Measurements from ENCODE around the gene MAPK4.
"Not testable (repeated sequence)": the region's sequence is repeated elsewhere in the genome, so short reads cannot be mapped to it uniquely, and the experiment has no call there.

The MAPK4 gene

DNA sequence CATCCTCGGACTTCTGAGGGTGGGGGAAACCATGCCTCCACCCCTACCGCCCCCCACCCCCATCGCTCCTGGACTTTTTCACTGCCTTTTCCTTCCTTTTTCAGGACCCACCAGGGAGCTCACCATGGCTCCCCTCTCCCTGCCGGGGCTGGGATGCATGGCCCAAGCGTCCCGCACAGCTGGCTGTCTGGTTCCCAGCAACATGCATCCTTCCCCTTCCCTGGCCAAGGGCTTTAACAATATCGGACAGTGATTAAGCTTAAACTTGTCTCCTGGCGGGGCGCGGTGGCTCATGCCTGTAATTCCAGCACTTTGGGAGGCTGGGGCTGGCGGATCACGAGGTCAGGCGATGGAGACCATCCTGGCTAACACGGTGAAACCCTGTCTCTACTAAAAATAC lies 215.8 kb downstream of the MAPK4 start:
- Histone ChIP-seq H3K27ac (ENCODE audit: low read length) (no peak overlapping the region), H3K9me3 (ENCODE audit: control insufficient read depth in 1 of 2, low read length in 2 of 2) (no peaks in the 10 kb centered on the region), H3K27me3 (ENCODE audit: low read depth, low read length) (no peaks in the 10 kb centered on the region), H3K36me3 (ENCODE audit: control insufficient read depth in 1 of 2, insufficient read depth in 2 of 2, low read length in 2 of 2) (no peaks in the 10 kb centered on the region), H3K4me3 (ENCODE audit: low read depth in 1 of 2, low read length in 2 of 2) (no peak overlapping the region), H3K4me1 (ENCODE audit: control insufficient read depth in 1 of 2, insufficient read depth in 2 of 2, low read length in 2 of 2) (no peaks in the 10 kb centered on the region)

DNA sequence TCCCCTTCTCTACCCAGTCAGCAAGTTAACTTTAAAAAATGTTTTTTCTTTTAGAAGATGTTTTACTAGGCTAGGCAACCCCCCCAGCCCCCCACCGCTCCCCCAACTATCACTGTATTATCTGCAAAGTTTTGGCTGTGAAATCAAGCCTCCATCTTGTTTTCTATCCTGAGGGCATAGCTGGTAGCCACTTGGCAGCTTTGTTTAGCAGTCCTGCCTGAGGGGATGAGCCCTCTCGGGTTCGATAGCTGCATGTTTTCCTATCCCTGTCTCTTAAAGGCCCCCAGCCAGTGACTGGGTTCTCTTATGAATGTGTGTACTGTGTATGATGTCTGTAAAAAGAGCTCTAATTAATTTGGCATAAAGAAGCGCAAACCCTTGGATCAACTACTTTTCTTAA lies 216.5 kb downstream of the MAPK4 start:
- H3K9me3 ChIP-seq (ENCODE audit: control insufficient read depth in 1 of 2, low read length in 2 of 2): no peaks in the 10 kb centered on the region
- no peaks in the 10 kb centered on the region for H3K36me3 ChIP-seq (ENCODE audit: control insufficient read depth in 1 of 2, insufficient read depth in 2 of 2, low read length in 2 of 2)
- no peaks in the 10 kb centered on the region for H3K4me1 ChIP-seq (ENCODE audit: control insufficient read depth in 1 of 2, insufficient read depth in 2 of 2, low read length in 2 of 2)
- H3K27ac ChIP-seq (ENCODE audit: low read length): no peak overlapping the region
- H3K4me3 ChIP-seq (ENCODE audit: low read depth in 1 of 2, low read length in 2 of 2): no peak overlapping the region
- no peaks in the 10 kb centered on the region for H3K27me3 ChIP-seq (ENCODE audit: low read depth, low read length)

DNA sequence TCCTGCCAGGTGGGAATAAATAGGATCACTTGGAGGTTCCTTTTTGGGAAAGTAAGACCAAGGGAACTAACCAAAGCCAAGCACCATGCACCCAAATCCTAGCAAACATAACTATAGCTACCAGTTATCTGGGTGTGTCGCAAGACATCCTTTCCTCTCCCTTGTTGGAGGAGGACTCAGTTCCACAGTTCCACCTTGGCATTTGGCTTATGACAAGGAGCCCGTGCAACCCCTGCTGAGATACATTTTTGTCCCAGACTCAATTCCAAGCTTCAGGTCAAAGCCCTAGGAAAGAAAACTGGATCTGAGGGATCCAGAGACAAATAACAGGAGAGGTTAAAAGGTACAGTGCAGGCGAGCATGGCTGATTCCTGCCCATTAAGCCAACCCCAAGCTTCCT lies 219.1 kb downstream of the MAPK4 start:
- H3K4me3 ChIP-seq (ENCODE audit: low read depth in 1 of 2, low read length in 2 of 2); H3K4me1 ChIP-seq (ENCODE audit: control insufficient read depth in 1 of 2, insufficient read depth in 2 of 2, low read length in 2 of 2); H3K9me3 ChIP-seq (ENCODE audit: control insufficient read depth in 1 of 2, low read length in 2 of 2); H3K27me3 ChIP-seq (ENCODE audit: low read depth, low read length); H3K36me3 ChIP-seq (ENCODE audit: control insufficient read depth in 1 of 2, insufficient read depth in 2 of 2, low read length in 2 of 2); H3K27ac ChIP-seq (ENCODE audit: low read length): not testable (repeated sequence)

All from muscle layer of duodenum (tissue), 2 donors.